ENCODE data around the gene AXDND1. TPM values are rescaled to one million over a fixed set of nuclear protein-coding genes. Genes with fewer than 3 reads are reported as not detected.

The AXDND1 gene
- polyA plus RNA-seq, 1 experiment = 0.27 TPM

DNA sequence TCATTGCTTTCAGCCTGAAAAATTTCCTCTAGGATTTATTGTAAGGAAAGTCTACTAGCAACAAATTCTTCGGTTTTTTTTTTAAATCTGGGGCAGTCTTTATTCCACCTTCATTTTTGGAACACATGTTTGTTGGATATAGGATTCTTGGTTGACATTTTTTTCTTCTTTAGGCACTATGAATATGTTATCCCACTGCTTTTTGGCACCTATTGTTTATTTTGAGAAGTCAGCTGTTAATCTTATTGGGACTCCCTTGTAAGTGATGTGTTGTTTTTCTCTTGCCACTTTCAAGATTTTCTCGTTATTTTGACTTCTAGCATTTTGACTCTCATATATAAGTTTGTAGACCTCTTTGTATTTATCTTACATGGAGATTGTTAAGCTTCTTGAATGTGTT is 110.7 kb downstream of the AXDND1 start:
- POLR2A ChIA-PET = no interaction called here
- no peak for DNase-seq (ENCODE audit: low read depth)

DNA sequence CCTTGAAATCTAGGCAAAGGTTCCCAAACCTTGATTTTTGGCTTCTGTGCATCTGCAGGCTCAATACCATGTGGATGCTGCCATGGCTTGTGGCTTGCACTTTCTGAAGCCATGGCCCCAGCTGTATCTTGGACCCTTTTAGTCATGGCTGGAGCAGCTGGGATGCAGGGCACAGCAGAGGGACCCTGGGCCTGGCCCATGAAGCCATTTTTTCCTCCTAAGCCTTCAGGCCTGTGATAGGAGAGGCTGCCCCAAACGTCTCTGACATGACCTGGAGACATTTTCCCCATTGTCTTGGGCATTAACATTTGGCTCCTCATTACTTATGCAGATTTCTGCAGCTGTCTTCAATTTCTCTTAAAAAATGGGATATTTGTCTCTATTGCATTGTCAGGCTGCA is 112.6 kb downstream of the AXDND1 start:
- ChIA-PET POLR2A (no interaction called here), CTCF (no interaction called here)
- H3K4me3 ChIP-seq (ENCODE audit: low read depth, low read length) = no peak overlapping the region
- TF ChIP-seq, protein P1, sequence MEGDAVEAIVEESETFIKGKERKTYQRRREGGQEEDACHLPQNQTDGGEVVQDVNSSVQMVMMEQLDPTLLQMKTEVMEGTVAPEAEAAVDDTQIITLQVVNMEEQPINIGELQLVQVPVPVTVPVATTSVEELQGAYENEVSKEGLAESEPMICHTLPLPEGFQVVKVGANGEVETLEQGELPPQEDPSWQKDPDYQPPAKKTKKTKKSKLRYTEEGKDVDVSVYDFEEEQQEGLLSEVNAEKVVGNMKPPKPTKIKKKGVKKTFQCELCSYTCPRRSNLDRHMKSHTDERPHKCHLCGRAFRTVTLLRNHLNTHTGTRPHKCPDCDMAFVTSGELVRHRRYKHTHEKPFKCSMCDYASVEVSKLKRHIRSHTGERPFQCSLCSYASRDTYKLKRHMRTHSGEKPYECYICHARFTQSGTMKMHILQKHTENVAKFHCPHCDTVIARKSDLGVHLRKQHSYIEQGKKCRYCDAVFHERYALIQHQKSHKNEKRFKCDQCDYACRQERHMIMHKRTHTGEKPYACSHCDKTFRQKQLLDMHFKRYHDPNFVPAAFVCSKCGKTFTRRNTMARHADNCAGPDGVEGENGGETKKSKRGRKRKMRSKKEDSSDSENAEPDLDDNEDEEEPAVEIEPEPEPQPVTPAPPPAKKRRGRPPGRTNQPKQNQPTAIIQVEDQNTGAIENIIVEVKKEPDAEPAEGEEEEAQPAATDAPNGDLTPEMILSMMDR (IDR thresholded peaks at IDR 0.05; ENCODE audit: insufficient read depth, low read depth, low read length) = no peak
- DNase-seq (ENCODE audit: low read depth) = no peak
- no peaks in the 10 kb centered on the region for H3K27me3 ChIP-seq (ENCODE audit: control insufficient read depth, insufficient read depth, low read length)
- no peaks in the 10 kb centered on the region for H3K36me3 ChIP-seq (ENCODE audit: control insufficient read depth, insufficient read depth, low read length)

More for the DNA sequence above, 110.7 kb downstream of the AXDND1 start:
- Histone ChIP-seq H3K36me3 (ENCODE audit: control insufficient read depth, insufficient read depth, low read length) (no peaks in the 10 kb centered on the region), H3K27me3 (ENCODE audit: control insufficient read depth, insufficient read depth, low read length) (no peaks in the 10 kb centered on the region), H3K4me3 (ENCODE audit: low read depth, low read length) (no peak overlapping the region)
- CTCF ChIA-PET = no interaction called here
- TF ChIP-seq, protein P1 (IDR thresholded peaks at IDR 0.05; ENCODE audit: insufficient read depth, low read depth, low read length) = no peak

DNA sequence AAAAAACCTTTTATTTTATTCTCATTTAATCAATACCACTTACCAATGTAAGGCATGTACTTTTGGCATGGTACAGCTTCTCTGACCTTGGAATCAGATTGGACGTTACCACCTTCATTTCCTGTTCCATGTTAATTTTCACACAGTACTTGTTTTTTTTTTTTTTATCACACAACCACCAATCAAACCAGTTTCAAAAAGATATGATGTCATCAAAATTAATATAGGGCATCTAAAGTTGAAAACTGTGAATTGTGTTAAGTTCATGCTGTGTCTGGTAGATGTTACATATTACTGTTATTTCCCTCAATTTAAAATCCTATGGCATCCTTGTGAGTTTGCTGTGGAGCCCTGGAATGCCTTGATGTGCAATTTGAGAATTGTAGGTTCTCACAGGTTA is 124.8 kb downstream of the AXDND1 start:
- no peaks in the 10 kb centered on the region for H3K27me3 ChIP-seq (ENCODE audit: control insufficient read depth, insufficient read depth, low read length)
- ChIA-PET CTCF (no interaction called here), POLR2A (no interaction called here)
- no peaks in the 10 kb centered on the region for H3K36me3 ChIP-seq (ENCODE audit: control insufficient read depth, insufficient read depth, low read length)
- TF ChIP-seq, protein P1 (IDR thresholded peaks at IDR 0.05; ENCODE audit: insufficient read depth, low read depth, low read length) = no peak
- no peak overlapping the region for H3K4me3 ChIP-seq (ENCODE audit: low read depth, low read length)
- DNase-seq (ENCODE audit: low read depth) = no peak

DNA sequence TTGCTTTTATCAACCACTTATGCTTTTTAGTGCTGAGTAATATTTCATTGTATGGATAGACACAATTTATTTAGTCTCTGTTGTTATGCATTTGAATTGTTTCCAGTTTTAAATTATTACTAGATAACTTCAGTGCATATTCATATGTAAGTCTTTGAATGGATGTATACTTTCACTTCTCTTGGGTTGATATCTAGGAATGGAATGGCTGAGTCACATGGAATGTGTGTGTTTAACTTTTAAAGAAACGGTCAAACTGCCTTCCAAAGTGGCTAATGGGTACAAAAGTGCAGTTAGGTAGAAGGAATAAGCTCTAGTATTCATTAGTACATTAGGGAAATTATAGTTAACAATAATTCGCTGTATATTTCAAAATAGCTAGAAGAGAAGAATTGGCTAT is 127.6 kb downstream of the AXDND1 start:
- ChIA-PET POLR2A (no interaction called here), CTCF (no interaction called here)
- DNase-seq (ENCODE audit: low read depth) = no peak
- Histone ChIP-seq H3K27me3 (ENCODE audit: control insufficient read depth, insufficient read depth, low read length) (no peaks in the 10 kb centered on the region), H3K36me3 (ENCODE audit: control insufficient read depth, insufficient read depth, low read length) (no peaks in the 10 kb centered on the region), H3K4me3 (ENCODE audit: low read depth, low read length) (no peak overlapping the region)
- TF ChIP-seq, protein P1 (IDR thresholded peaks at IDR 0.05; ENCODE audit: insufficient read depth, low read depth, low read length) = no peak

DNA sequence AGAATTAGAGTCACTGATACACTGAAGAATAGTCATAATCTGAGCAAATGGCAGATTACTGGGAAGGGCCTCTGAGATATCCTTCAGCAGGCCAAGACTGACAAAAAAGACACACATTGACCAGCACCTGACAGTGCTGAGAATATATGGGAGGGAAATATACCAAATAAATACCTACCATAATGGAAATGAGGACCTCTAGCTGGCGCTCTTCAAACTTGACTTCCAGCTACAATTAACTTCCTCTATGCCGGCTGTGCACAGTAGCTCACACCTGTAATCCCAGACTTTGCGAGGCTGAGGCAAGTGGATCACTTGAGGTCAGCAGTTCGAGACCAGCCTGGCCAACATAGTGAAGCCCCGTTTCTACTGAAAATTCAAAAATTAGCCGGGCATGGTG is 140.4 kb downstream of the AXDND1 start:
- Histone ChIP-seq H3K27me3 (ENCODE audit: control insufficient read depth, insufficient read depth, low read length) (no peaks in the 10 kb centered on the region), H3K4me3 (ENCODE audit: low read depth, low read length) (no peak overlapping the region), H3K36me3 (ENCODE audit: control insufficient read depth, insufficient read depth, low read length) (no peaks in the 10 kb centered on the region)
- no peak for DNase-seq (ENCODE audit: low read depth)
- POLR2A ChIA-PET = no interaction called here
- CTCF ChIA-PET = no interaction called here
- TF ChIP-seq, protein P1 (IDR thresholded peaks at IDR 0.05; ENCODE audit: insufficient read depth, low read depth, low read length) = no peak

Measured in BJ (cell line).